Common myeloid progenitor, CD34-positive (primary cell): ENCODE measurements around the gene GALNT2.

Experiments used
- CTCF ChIA-PET: fragments of 350-600 bp; sonication (Branson Sonifier 250); formaldehyde crosslinking; loops from one replicate; lab custom pipeline; 2021; ENCODE audit warnings: antibody characterized with exemption; lab: Charles Lee
- POLR2A ChIA-PET: fragments of 350-600 bp; sonication (Branson Sonifier 250); formaldehyde crosslinking; loops from one replicate; lab custom pipeline; 2021; ENCODE audit warnings: antibody characterized with exemption; lab: Charles Lee
- DNase-seq, 3 donors: peaks; one replicate each; pipeline versions ENCODE4 v3.0.0 to v3.0.0-alpha.2; 2013
- H3K27ac ChIP-seq, 2 experiments: 1 replicate in 1 of 2; 2 replicates in 1 of 2; pipeline ENCODE4 v1.7.0; 2013; ENCODE audit warnings: inconsistent platforms in 2 of 2, low read length in 2 of 2, mild to moderate bottlenecking in 2 of 2, low read depth in 1 of 2, moderate library complexity in 1 of 2; ENCODE audit not compliant: severe bottlenecking in 2 of 2, insufficient read depth in 1 of 2, poor library complexity in 1 of 2
- H3K27me3 ChIP-seq, 5 experiments: replicated peaks in 2 of 5; 1 replicate in 3 of 5; 2 replicates in 2 of 5; pipeline versions ENCODE4 v1.6.1 to v1.7.0; 2013; ENCODE audit warnings: low read length in 4 of 5, mild to moderate bottlenecking in 2 of 5, moderate library complexity in 2 of 5, inconsistent platforms in 1 of 5; ENCODE audit not compliant: insufficient read depth in 5 of 5, control insufficient read depth in 4 of 5
- H3K36me3 ChIP-seq, 4 experiments: 1 replicate in 2 of 4; 2 replicates in 2 of 4; pipeline versions ENCODE4 v1.6.1 to v1.7.0; 2013; ENCODE audit warnings: low read length in 3 of 4, control low read depth in 1 of 4, mild to moderate bottlenecking in 1 of 4; ENCODE audit not compliant: control insufficient read depth in 4 of 4, insufficient read depth in 4 of 4
- H3K4me1 ChIP-seq, 4 experiments: 1 replicate in 3 of 4; 2 replicates in 1 of 4; pipeline versions ENCODE4 v1.6.1 to v1.7.1; 2013; ENCODE audit warnings: low read length in 3 of 4, mild to moderate bottlenecking in 3 of 4, control low read depth in 1 of 4, inconsistent platforms in 1 of 4, moderate library complexity in 1 of 4; ENCODE audit not compliant: control insufficient read depth in 4 of 4, insufficient read depth in 4 of 4; ENCODE audit errors: control extremely low read depth in 1 of 4
- H3K4me3 ChIP-seq, 7 experiments: 1 replicate in 4 of 7; 2 replicates in 3 of 7; pipeline versions ENCODE4 v1.5.1 to v1.7.0; 2013; ENCODE audit warnings: mild to moderate bottlenecking in 7 of 7, low read length in 6 of 7, moderate library complexity in 6 of 7, inconsistent platforms in 2 of 7, low read depth in 2 of 7, control low read depth in 1 of 7; ENCODE audit not compliant: insufficient read depth in 4 of 7, control insufficient read depth in 1 of 7; ENCODE audit errors: extremely low read depth in 1 of 7
- H3K9me3 ChIP-seq, 5 experiments: 1 replicate in 4 of 5; 2 replicates in 1 of 5; pipeline versions ENCODE4 v1.6.1 to v1.7.1; 2013; ENCODE audit warnings: low read length in 4 of 5, mild to moderate bottlenecking in 2 of 5, inconsistent platforms in 1 of 5, low read depth in 1 of 5, moderate library complexity in 1 of 5; ENCODE audit not compliant: control insufficient read depth in 4 of 5, insufficient read depth in 2 of 5; ENCODE audit errors: control extremely low read depth in 1 of 5
- WGBS: methylation state at CpG from one replicate; pipeline ENCODE4 v1.1.5; 2013; ENCODE audit not compliant: insufficient coverage; 5-methylcytosine and 5-hydroxymethylcytosine counted together

GALNT2 gene

GRCh38 chr1:230146709-230147108 lies 79.7 kb downstream of the GALNT2 start:
- Histone ChIP-seq H3K4me3 (peak overlapping the region in 4 of 7 experiments; percentile 47 to 72 (median 62)), H3K27me3 (no peaks in the 10 kb centered on the region), H3K27ac (peak overlapping the region in 1 of 2 experiments; percentile 8), H3K9me3 (no peaks in the 10 kb centered on the region), H3K36me3 (no peaks in the 10 kb centered on the region), H3K4me1 (peaks cover 19 to 94% (median 85%) of the 10 kb centered on the region in 4 experiments)
- POLR2A ChIA-PET: no interaction called here
- DNase-seq: no peak
- CTCF ChIA-PET: interaction anchor here (0.9 to 3.0 kb wide), 11 partner anchors 11 to 124 kb away, joined by 3 to 10 read pairs (median 3); no protein-coding TSS in a partner anchor
- WGBS: 84% methylated on average over 10 of the region's 13 CpGs

GRCh38 chr1:230147253-230148125 lies 80.5 kb downstream of the GALNT2 start:
- H3K9me3 ChIP-seq: no peaks in the 10 kb centered on the region
- H3K27ac ChIP-seq: peak overlapping the region in 1 of 2 experiments; percentile 43
- ChIA-PET CTCF (interaction anchor here (0.9 to 3.0 kb wide), 10 partner anchors 10 to 35 kb away, joined by 3 to 10 read pairs (median 3); no protein-coding TSS in a partner anchor), POLR2A (no interaction called here)
- H3K36me3 ChIP-seq: no peaks in the 10 kb centered on the region
- peaks cover 18 to 91% (median 79%) of the 10 kb centered on the region in 4 experiments for H3K4me1 ChIP-seq
- DNase-seq: no peak
- H3K4me3 ChIP-seq: no peak overlapping the region
- no peaks in the 10 kb centered on the region for H3K27me3 ChIP-seq
- WGBS: 83% methylated on average over 12 of the region's 15 CpGs

- Histone ChIP-seq H3K27ac (no peak overlapping the region), H3K27me3 (no peaks in the 10 kb centered on the region), H3K4me1 (peaks cover 17 to 90% (median 72%) of the 10 kb centered on the region in 4 experiments), H3K36me3 (no peaks in the 10 kb centered on the region), H3K4me3 (no peak overlapping the region), H3K9me3 (no peaks in the 10 kb centered on the region)
- no peak for DNase-seq
- ChIA-PET POLR2A (no interaction called here), CTCF (interaction anchor here (0.6 to 1.7 kb wide), 5 partner anchors 9 to 368 kb away, joined by 3 to 5 read pairs (median 3); no protein-coding TSS in a partner anchor)
- 90% methylated on average over 15 of the region's 15 CpGs for WGBS
Observed at GRCh38 chr1:230148126-230148652, 81.2 kb downstream of the GALNT2 start.

GRCh38 chr1:230148768-230149469 lies 81.9 kb downstream of the GALNT2 start:
- peaks cover 17 to 90% (median 68%) of the 10 kb centered on the region in 4 experiments for H3K4me1 ChIP-seq
- DNase-seq: no peak
- H3K36me3 ChIP-seq: no peaks in the 10 kb centered on the region
- no peaks in the 10 kb centered on the region for H3K27me3 ChIP-seq
- H3K4me3 ChIP-seq: peak overlapping the region in 1 of 7 experiments; percentile 76
- ChIA-PET CTCF (interaction anchor here (1.2 kb wide), 2 partner anchors 8 to 37 kb away, joined by 3 to 4 read pairs; no protein-coding TSS in a partner anchor), POLR2A (interaction anchor here (1.5 kb wide), 1 partner anchor 17 kb away, joined by 4 read pairs; no protein-coding TSS in a partner anchor)
- 87% methylated on average over 9 of the region's 11 CpGs for WGBS
- H3K27ac ChIP-seq: peak overlapping the region in 1 of 2 experiments; percentile 85
- H3K9me3 ChIP-seq: no peaks in the 10 kb centered on the region

- WGBS: 9% methylated on average over 10 of the region's 15 CpGs
- Histone ChIP-seq H3K9me3 (no peaks in the 10 kb centered on the region), H3K36me3 (no peaks in the 10 kb centered on the region), H3K27me3 (no peaks in the 10 kb centered on the region), H3K4me3 (peak overlapping the region in 6 of 7 experiments; percentile 52 to 76 (median 59)), H3K4me1 (peaks cover 13 to 90% (median 58%) of the 10 kb centered on the region in 4 experiments), H3K27ac (peak overlapping the region; percentile 58 to 85)
- DNase-seq: peak; percentile 66 to 85 (median 78)
- ChIA-PET CTCF (interaction anchor here (0.8 to 1.5 kb wide), 3 partner anchors 16 to 38 kb away, joined by 3 to 4 read pairs (median 3); no protein-coding TSS in a partner anchor), POLR2A (interaction anchor here (1.5 kb wide), 1 partner anchor 16 kb away, joined by 4 read pairs; no protein-coding TSS in a partner anchor)
Observed at GRCh38 chr1:230149751-230150584, 82.9 kb downstream of the GALNT2 start.

- H3K9me3 ChIP-seq: no peaks in the 10 kb centered on the region
- POLR2A ChIA-PET: no interaction called here
- H3K27ac ChIP-seq: peak overlapping the region; percentile 58 to 85
- peak overlapping the region in 6 of 7 experiments; percentile 52 to 76 (median 59) for H3K4me3 ChIP-seq
- H3K4me1 ChIP-seq: peaks cover 10 to 88% (median 52%) of the 10 kb centered on the region in 4 experiments
- no peaks in the 10 kb centered on the region for H3K36me3 ChIP-seq
- H3K27me3 ChIP-seq: no peaks in the 10 kb centered on the region
- CTCF ChIA-PET: interaction anchor here (1.2 to 1.5 kb wide), 2 partner anchors 16 to 39 kb away, joined by 3 to 4 read pairs; no protein-coding TSS in a partner anchor
- DNase-seq: no peak
- WGBS: 82% methylated on average over 7 of the region's 7 CpGs
Observed at GRCh38 chr1:230150615-230151014, 83.6 kb downstream of the GALNT2 start.
